GM10266 (cell line): ENCODE measurements around the gene STK32B.

Experiments
- DNase-seq: peaks from one replicate; pipeline ENCODE4 v3.0.0; 2012; ENCODE audit errors: extremely low spot score
- CTCF ChIP-seq: IDR thresholded peaks from 2 replicates; pipeline ENCODE4 v1.5.1; 2012; ENCODE audit warnings: mild to moderate bottlenecking, low read depth; ENCODE audit not compliant: control insufficient read depth, insufficient read depth; ENCODE audit errors: missing control alignments

The STK32B gene

DNA sequence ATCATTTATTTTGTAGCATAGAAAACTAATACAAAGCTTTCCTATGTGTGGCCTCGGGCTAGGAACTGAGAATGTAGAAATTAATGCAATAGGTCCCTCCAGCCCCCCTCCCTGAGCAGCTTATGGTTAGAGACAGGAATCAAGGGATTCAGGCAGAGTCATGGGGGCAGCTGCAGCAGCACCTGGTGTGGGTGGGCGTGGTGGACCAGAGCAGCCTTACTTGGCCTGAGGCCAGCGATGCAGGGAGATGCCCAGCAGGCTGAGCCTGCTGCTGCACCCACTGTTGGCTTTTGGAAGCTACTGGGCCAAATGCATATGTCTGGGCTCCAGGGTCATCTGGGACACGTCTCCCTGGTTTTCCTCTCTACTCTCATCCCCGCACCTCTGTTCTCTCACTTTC lies 74.0 kb downstream of the STK32B start:
- no peak for TF ChIP-seq CTCF
- DNase-seq = no peak

DNA sequence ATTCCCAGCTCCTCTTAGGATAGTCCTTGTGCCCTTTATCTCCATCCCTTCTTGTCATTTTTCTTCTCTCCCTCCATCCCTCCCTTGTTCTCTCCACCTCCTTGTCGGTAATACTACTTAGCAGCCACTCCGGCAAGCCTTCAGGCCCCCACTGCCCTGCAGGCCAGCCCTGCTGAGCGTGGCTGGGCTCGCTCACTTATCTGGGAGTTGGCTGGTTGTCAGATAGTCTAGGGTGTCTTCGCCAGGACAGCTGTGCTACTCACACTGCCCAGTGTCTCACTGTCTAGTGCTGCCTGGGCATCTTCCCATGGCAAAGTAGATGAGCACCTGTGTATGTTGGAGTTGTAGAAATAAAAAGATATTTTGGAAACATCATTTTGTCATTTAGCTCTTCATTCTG lies 75.0 kb downstream of the STK32B start:
- no peak for TF ChIP-seq CTCF

GRCh38 chr4:5126857-5127256 lies 75.6 kb downstream of the STK32B start:
- TF ChIP-seq CTCF = no peak
- DNase-seq = no peak

More for the DNA sequence above, 75.0 kb downstream of the STK32B start:
- DNase-seq = no peak

GRCh38 chr4:5127556-5127955 lies 76.3 kb downstream of the STK32B start:
- TF ChIP-seq CTCF = no peak
- no peak for DNase-seq

DNA sequence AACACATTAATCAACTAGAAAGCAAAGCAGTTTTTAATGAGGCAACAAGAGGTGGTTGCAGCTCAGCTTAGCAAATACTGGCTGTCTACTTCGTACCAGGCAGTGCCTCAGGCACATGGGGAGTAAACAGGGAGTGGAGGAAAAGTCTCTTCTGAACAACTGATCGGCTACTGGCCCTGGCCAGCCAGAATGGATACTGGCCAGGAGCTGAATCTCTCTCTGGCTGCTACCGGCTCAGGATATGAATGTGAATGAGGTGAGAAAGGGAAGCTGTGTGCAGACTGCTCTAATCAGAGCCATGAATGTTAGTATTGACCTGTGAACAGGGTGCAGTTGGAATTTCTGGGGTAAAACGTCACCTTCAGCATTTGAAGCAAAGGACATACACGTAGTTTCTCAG lies 77.3 kb downstream of the STK32B start:
- DNase-seq = no peak
- no peak for TF ChIP-seq CTCF

GRCh38 chr4:5133201-5133600 lies 81.9 kb downstream of the STK32B start:
- DNase-seq = no peak
- TF ChIP-seq CTCF = no peak

GRCh38 chr4:5133933-5134594 lies 82.8 kb downstream of the STK32B start:
- no peak for TF ChIP-seq CTCF
- DNase-seq = no peak
